Left colon (tissue), 2 donors: ENCODE measurements around the gene ZNF648. TPM values are rescaled to one million over a fixed set of nuclear protein-coding genes. Genes with fewer than 3 reads are reported as not detected.
"Not testable (repeated sequence)": the region's sequence is repeated elsewhere in the genome, so short reads cannot be mapped to it uniquely, and the experiment has no call there.

Experiments
- ATAC-seq: fragments of 200-7000 bp; cut with Tn5 transposase; one replicate; pipeline ENCODE4 v1.9.1; 2020; ENCODE audit warnings: mild to moderate bottlenecking, moderate library complexity
- DNase-seq, 2 donors: peaks; one replicate each; pipeline ENCODE4 v3.0.0-alpha.2; 2020
- intact Hi-C, 2 donors: fragments of 100-400 bp; cut with DNase I in 1 of 2; cut with micrococcal nuclease in 1 of 2; formaldehyde crosslinking; loops; one replicate each; pipeline versions ENCODE4 v1.11.2 to v1.14.0; 2022; cut with DNase I, micrococcal nuclease
- long read RNA-seq: library from polyadenylated mRNA; unstranded; transcript quantifications from one replicate; pipeline ENCODE4 v2.0.0, GENCODE V29; 2021
- total RNA-seq, 2 donors: library from RNA; stranded (reverse); fragmentation: NEBNext Ultra II Directional; extraction: Animal tissue kit (Norgen Biotek cat#: 25700); gene quantifications; one replicate each; pipeline ENCODE4 v1.2.1, GENCODE V29; 2021
- donor health status: DM: no; HTN: no; CAD: no.
- donor health status: DM: yes; HTN: yes; CAD: no.

The ZNF648 gene
- total RNA-seq = not detected
- long read RNA-seq = 0 reads

GRCh38 chr1:182061594-182061993, at the start of gene ZNF648:
ZNF648 (minus strand) TSS chr1:182061712; CDS start chr1:182058010, 3,702 bp downstream.
- DNase-seq (no peak), ATAC-seq (no peak)
- intact Hi-C loops = no loop called here

DNA sequence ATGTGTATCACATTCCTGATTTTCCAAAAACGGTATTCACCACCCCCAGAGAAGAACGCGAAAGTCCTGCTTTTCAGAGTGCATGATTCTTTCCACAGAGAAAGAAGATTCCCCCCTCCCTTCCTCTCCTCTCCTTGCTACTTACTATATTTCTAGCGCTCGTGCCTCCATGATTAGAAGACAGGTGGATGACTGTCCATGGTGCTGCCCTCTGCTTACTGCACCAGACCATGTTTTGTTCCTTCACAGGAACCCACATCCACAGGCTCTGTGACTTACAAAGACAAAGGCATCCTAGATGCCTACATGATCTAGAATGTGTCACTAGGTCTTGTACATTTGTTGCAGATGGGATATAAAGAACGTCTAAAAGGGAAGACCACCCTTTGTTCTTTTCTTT, 49.1 kb upstream of the ZNF648 start:
- ATAC-seq (no peak), DNase-seq (no peak)
- intact Hi-C loops = no loop called here

- DNase-seq = no peak
- no peak for ATAC-seq
- intact Hi-C loops = no loop called here
Measured at GRCh38 chr1:182109771-182110170, 48.3 kb upstream of the ZNF648 start.

- intact Hi-C loops = no loop called here
- ATAC-seq (no peak), DNase-seq (no peak)
Measured at GRCh38 chr1:182107209-182107608, 45.7 kb upstream of the ZNF648 start.

GRCh38 chr1:182102043-182102416, 40.5 kb upstream of the ZNF648 start:
- ATAC-seq (peak; percentile 91), DNase-seq (no peak)
- intact Hi-C loops = no loop called here

- intact Hi-C loops = no loop called here
- ATAC-seq (peak; percentile 68), DNase-seq (no peak)
Measured at GRCh38 chr1:182101415-182102042, 40.0 kb upstream of the ZNF648 start.

GRCh38 chr1:182098301-182098700, 36.8 kb upstream of the ZNF648 start:
- ATAC-seq (no peak), DNase-seq (no peak)
- intact Hi-C loops = no loop called here

DNA sequence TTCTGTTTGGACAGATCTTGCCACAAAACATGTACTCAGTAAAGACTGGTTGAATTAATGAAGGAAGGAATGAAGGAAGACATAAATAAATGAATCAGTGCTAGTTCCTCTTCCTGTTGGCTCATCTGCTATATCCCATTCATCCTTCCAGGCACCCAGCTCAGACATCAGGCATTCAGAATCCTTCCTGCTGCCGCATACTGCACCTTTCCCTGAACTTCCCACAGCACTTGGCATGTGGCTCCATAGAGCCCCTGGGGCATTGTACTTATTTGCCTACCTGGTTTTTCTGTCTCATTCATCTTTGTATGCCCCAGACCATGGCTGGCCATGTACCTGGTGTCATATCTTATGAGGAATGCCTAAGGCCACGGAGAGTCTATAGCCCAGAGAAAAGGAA, 34.4 kb upstream of the ZNF648 start:
- ATAC-seq (no peak), DNase-seq (no peak)
- intact Hi-C loops = no loop called here

- intact Hi-C loops, DNase-seq, ATAC-seq: not testable (repeated sequence)
Measured at GRCh38 chr1:182094514-182095005, 33.0 kb upstream of the ZNF648 start.

- intact Hi-C loops = no loop called here
- no peak for ATAC-seq
- DNase-seq = no peak
Measured at GRCh38 chr1:182093781-182094180, 32.3 kb upstream of the ZNF648 start.

- intact Hi-C loops = no loop called here
Measured at GRCh38 chr1:182092336-182092735, 30.8 kb upstream of the ZNF648 start.

DNA sequence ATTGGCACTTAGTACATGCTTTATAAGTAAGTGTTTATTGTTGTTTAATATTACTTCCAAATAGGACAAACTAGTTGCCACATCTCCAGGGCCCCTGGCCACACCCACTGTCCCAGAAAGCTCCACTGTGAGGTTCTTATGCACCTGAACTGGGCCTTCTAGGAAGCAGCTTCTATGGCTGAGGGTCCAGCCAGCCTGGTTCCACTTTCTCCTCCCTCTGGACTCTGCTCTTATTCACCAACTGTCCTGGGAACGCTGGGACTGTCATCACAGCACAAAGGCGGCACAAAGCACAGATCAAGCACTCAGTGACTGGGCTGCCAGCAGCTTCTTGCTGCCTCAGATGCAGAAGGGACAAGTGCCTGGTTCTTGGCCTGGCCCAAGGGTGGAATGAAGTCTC, 29.6 kb upstream of the ZNF648 start:
- intact Hi-C loops = no loop called here
- no peak for DNase-seq
- ATAC-seq = no peak

More at GRCh38 chr1:182092336-182092735, 30.8 kb upstream of the ZNF648 start:
- no peak for ATAC-seq
- DNase-seq = no peak

GRCh38 chr1:182087719-182088350, 26.3 kb upstream of the ZNF648 start:
- intact Hi-C loops = loop anchor here in 1 of 2 donors (10.0 kb wide), 1 partner anchor 307 kb away; the partner anchor contains the start of gene GLUL
- DNase-seq (no peak), ATAC-seq (no peak)

DNA sequence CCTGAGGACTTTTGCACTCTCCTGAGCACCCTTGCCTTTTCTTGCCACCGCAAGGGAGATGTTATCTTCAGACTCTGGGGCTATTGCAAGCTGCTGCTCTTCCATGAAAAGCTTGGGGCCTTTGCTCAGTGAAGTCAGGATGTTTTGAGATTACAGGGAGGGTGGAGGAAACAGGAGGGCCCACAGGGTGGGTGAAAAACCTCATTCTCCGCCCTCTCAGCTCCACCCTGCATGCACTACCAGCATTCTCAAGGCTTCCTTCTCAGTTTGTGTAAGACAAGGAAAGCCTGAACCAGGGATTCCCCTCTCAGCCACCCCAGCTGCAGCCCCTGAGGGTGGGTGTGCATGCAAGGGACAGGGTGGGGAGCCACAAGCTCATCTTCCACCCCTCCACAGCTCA, 25.8 kb upstream of the ZNF648 start:
- DNase-seq (no peak), ATAC-seq (no peak)
- intact Hi-C loops = loop anchor here in 1 of 2 donors (10.0 kb wide), 1 partner anchor 307 kb away; the partner anchor contains the start of gene GLUL

GRCh38 chr1:182086620-182087019, 25.1 kb upstream of the ZNF648 start:
- no peak for ATAC-seq
- intact Hi-C loops = loop anchor here in 1 of 2 donors (10.0 kb wide), 1 partner anchor 308 kb away; the partner anchor contains the start of gene GLUL
- DNase-seq = no peak

GRCh38 chr1:182086136-182086535, 24.6 kb upstream of the ZNF648 start:
- ATAC-seq (no peak), DNase-seq (no peak)
- intact Hi-C loops = loop anchor here in 1 of 2 donors (10.0 kb wide), 1 partner anchor 309 kb away; the partner anchor contains the start of gene GLUL

- ATAC-seq (no peak), DNase-seq (no peak)
- intact Hi-C loops = loop anchor here (2.0 to 10.0 kb wide), 2 partner anchors 309 to 311 kb away; partner anchors contain the start of gene GLUL (in 1 of the 2)
Measured at GRCh38 chr1:182085726-182086125, 24.2 kb upstream of the ZNF648 start.

- DNase-seq (peak; percentile 84 to 89), ATAC-seq (peak; percentile 90)
- intact Hi-C loops = loop anchor here (2.0 to 10.0 kb wide), 2 partner anchors 310 to 312 kb away; partner anchors contain the start of gene GLUL (in 1 of the 2)
Measured at GRCh38 chr1:182084487-182085316, 23.2 kb upstream of the ZNF648 start.
